Measurements from ENCODE around the gene SPATS1.

The SPATS1 gene, protein sequence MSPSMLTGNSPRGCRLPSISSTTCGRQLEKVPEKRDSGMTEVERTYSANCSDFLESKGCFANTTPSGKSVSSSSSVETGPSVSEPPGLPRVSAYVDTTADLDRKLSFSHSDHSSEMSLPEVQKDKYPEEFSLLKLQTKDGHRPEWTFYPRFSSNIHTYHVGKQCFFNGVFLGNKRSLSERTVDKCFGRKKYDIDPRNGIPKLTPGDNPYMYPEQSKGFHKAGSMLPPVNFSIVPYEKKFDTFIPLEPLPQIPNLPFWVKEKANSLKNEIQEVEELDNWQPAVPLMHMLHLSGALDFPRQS

DNA sequence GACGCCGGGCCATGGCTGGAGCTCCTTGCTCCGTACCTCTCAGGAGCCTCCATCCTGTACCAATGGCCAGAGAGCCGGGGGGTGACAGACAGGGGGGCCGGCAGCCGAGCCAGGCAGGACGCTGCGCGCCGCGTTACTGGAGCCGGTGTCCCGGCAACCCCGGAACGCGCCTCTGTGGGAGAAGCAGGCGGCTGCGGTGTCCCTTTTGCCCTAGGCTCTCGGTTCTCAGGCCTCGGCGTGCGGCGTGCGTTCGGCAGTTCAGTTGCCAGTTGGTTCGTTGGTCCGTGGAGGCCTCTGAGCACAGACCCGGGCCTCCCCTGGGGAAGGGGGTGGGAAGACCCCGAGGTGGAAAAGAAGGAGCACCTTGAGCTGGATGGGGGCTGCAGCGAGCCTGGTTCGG is at the start of gene SPATS1:
Gene SPATS1, plus strand, starts transcription at position 162 of the 400 bp plus-strand sequence. CDS start 446 bp downstream, outside the sequence.
- no peak for DNase-seq (ENCODE audit: low spot score)

GRCh38 chr6:44292661-44293365 is 49.6 kb upstream of the SPATS1 start:
- no peak for DNase-seq (ENCODE audit: low spot score)

- no peak for DNase-seq (ENCODE audit: low spot score)
These were observed 47.3 kb upstream of the SPATS1 start for GRCh38 chr6:44294832-44295791.

DNA sequence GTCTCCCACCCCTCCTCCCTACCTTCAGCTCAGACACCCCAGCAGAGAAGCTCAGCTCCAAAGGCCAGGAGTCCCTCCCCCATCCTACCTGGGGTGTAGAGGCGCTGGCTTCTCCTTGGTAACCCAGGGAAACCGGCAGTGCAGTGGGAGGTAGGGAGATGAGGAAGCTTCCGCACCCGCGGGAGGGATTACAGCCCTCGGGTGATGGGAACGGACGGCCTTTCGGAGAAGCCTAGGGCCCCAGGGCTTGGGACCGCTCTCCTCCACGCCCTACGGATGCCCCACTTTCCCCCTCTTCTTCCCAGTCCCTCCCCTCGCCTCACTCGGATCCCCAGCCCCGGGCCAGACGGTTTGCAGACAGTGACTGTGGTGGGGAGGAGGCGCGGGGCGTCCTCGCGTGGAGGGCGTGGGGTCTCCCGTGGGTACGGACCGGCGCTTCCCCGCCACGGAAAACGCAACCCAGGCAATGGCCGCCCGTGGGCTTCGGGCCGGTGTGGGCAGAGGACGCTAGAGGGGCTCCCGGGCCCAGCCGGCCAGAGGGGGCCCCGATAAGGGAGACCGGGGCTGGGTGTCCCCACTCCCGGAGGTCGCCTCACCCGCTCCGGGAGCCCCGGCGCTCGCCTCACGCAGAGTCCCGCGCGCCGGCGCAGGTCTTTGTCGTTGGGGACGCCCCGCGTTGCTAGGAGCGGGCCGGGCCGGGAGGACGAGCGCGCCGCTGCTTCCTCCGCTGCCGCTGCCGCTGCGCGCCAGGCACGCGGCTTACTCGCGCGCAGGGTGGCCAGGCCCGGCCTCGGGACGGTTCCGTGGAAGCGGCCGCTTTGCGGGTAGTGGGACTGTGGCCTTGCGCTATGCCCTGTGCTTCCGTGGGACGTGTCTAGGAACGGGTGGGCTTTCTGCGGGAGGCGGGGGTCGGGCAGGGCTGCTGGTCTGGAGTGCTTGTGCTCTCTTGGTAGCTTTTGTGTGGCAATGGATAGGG is 45.1 kb upstream of the SPATS1 start:
- DNase-seq (ENCODE audit: low spot score), result peak; percentile 22

- DNase-seq (ENCODE audit: low spot score), result no peak
These were observed 44.2 kb upstream of the SPATS1 start for GRCh38 chr6:44298055-44298803.

DNA sequence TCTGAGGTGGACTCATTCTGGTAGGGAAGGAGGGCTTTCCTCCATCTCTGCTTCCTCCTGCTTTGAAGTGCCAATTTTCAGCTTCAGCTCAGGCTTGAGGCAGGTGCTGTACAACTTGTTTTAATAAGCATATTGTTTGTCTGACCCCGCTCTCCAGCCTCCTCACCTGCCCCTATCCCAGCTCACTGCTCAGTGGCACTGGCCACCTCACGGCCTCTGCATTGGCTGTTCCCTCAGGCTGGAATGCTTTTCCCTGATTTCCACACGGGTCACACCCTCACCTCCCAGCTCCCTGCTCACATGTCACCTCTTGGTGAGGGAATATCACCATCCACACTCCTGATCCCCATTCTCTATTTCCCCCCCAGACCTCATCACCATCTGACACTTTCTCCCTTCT is 43.6 kb upstream of the SPATS1 start:
- no peak for DNase-seq (ENCODE audit: low spot score)

- DNase-seq (ENCODE audit: low spot score), result no peak
These were observed 42.1 kb upstream of the SPATS1 start for GRCh38 chr6:44300292-44300823.

GRCh38 chr6:44301106-44301505 is 41.3 kb upstream of the SPATS1 start:
- DNase-seq (ENCODE audit: low spot score), result no peak

DNA sequence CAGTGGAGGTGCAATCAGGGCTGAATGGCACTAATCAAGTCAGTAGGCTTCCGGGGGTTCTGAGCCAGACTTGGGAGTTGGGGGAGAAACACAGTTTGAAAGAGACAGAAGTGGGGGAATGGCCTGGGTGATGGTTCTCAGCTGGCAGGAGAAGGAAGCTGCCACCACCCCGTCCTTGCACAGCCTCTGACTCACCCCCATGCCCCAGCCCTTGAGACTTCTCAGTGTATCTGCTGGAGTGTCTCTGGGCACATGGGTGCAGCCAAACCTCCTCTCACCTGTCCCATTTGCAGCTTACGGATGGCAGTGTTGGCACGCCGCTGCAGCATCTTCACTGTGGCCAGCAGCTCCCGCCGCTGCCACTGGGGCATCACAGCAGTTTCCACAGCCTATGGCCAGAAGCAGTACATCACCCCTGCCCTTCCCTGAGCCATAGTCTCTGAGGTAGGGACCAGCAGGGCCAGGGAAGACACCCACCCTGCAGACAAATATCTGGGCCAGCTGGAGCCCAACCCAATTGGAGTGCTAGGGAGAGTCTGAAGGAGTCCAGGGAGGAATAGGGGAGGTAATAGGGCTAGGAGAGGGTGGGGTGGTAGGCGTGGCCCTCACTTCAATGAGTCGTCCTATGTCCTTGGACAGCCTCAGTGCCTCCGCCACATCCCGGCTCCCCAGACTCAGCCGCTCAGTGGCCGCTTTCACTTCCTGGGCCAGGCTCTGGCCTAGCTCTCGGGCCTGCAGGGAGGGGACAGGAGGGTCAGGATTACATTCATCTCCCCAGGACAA is 40.5 kb upstream of the SPATS1 start:
- DNase-seq (ENCODE audit: low spot score), result no peak

- DNase-seq (ENCODE audit: low spot score), result no peak
These were observed 39.6 kb upstream of the SPATS1 start for GRCh38 chr6:44302856-44303255.

- no peak for DNase-seq (ENCODE audit: low spot score)
These were observed 38.6 kb upstream of the SPATS1 start for GRCh38 chr6:44303842-44304241.

- DNase-seq (ENCODE audit: low spot score), result peak; percentile 39
These were observed 37.9 kb upstream of the SPATS1 start for GRCh38 chr6:44304282-44305199.

DNA sequence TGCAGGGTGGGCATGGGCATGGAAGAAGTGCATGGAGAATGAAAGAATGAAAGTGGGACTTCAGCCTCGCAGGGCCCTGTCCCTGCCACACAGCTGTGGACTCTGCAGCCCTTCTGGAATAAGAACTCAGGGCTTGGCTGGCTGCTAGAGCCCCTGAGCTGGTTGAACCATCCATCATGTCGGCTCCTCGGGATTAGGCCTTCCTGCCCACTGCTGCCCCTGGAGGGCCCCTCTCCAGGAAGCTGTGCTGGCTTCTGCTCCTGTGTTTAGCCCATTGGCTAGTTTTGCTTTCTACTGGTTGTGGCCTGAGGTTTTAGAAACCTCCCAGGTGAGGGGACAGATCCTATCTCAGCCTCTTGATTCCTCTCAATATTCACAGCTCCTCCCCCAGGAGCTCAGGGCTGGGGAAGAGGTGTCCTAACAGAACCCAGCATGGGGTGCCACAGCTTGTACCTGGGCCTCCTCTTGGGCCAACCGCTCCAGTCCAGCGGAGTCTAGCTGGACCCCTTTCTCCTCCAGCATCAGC is 37.2 kb upstream of the SPATS1 start:
- no peak for DNase-seq (ENCODE audit: low spot score)

DNA sequence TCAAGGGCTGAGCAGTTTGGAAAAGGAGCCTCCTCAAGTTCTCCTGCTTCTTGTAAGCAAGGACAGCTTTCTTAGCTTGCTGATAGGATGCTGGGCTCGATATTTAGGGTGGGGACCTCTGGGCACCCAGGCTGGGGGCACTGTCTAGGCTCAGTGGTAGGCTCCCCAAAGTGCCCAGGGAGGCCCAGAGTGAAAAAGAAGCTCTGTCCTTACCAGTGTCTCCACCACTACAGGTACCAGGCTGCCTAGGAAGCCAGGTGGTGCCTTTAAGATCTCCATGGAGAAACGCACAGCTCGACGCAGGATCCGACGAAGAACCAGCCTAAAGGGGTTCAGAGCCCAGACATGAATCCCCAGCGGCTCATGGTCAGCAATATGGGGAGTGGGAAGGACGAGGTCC is 35.7 kb upstream of the SPATS1 start:
- no peak for DNase-seq (ENCODE audit: low spot score)

DNA sequence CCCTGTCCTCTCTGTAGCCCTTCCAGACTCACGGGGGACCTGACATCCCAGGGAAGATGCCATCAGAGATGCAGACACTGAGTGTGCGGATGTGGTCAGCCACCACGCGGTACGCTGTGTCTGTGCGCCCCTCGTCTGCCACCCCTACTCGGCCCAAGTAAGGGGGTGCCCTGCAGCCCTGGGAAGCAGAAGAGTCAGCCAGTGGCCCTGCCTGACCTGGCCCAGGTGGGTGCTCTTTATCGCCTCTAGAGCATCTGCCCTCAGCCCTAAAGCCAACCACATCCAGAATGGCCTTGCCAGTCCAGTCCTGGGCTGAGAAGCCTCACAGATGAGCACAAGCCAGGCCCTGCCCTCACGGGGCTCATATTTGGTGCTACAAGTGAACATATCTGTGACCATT is 35.2 kb upstream of the SPATS1 start:
- DNase-seq (ENCODE audit: low spot score), result no peak

GRCh38 chr6:44309092-44309491 is 33.4 kb upstream of the SPATS1 start:
- no peak for DNase-seq (ENCODE audit: low spot score)

DNA sequence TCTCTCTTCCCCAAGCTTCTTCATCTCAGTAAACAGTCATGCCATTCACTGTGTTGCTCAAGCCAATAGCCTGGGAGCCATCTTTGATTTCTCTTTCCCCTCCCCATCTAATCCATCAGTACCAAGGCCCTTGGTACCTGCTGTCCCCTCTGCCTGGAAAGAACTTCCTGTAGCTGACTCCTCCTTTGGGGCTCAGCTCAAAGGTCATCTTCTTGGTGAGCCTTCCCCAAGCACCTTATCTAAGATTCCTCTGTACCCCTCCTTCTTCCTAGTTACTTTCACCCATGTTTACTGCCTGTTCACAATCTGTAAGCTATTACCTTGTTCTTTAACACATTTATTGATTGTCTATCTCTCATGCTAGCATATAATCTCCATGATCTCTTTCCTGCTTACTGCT is 32.8 kb upstream of the SPATS1 start:
- no peak for DNase-seq (ENCODE audit: low spot score)

GRCh38 chr6:44310241-44310640 is 32.2 kb upstream of the SPATS1 start:
- DNase-seq (ENCODE audit: low spot score), result no peak

Data from kidney tubule cell (primary cell).